ENCODE data around the gene RNU6-1.

The RNU6-1 gene

DNA sequence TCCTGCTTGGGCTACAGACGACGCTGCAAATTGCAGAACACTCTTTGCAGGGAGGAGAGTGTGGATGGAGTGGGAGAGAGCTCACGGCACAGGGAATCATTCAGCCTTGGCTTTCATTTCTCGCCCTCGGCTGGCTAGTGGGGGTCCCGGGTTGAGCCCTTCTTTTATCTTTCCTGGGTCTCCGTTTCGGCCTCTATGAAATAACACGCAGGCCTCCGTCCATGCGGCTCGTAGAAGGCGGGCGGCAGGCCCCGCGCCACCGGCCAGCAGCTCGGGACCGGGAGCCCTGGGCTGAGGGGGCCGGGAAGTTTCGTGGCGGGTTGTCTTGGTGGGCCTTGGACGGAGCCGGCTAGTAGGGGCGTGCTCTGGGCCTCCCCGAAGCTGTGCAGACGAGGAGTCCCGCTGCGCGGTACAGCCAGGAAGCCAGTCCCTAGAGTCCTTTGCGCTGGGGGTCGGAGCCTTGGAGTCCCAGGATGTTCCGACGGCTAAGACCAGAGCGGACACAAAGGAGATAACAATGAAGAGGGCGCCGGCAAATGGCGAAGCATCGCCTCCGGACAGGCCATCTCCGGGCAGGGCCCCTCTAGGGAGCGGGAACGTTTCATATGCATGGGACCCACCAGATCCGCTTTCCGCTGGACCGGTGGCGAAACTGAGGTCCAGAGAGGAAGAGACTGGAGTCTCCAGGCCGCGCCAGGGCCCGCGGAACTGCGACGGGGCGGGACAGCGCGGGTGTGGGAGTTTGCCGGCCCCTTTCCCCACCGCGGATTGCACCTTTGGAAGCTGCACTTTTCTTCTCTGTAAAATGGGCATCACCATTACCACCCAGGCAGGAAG, 4.3 kb downstream of the RNU6-1 start:
- Histone ChIP-seq H3K27me3 (ENCODE audit: insufficient read depth, low read length, poor library complexity) (peaks cover 53% of the 10 kb centered on the region), H2BK120ac (ENCODE audit: low read depth, low read length) (no peak overlapping the region), H3K4me2 (ENCODE audit: low read length) (peak overlapping the region; percentile 37), H3K56ac (ENCODE audit: low read length) (no peak overlapping the region), H3K23ac (ENCODE audit: low read length) (no peak overlapping the region), H3K27ac (ENCODE audit: low read depth, low read length) (no peak overlapping the region), H3K4ac (ENCODE audit: low read depth, low read length) (no peak overlapping the region), H3K18ac (ENCODE audit: low read length) (no peak overlapping the region), H3K4me3 (ENCODE audit: low read length) (no peak overlapping the region), H2AK5ac (ENCODE audit: low read length) (no peak overlapping the region), H4K5ac (ENCODE audit: low read length) (no peak overlapping the region), H2BK15ac (replicated peaks; ENCODE audit: low read depth) (no peak overlapping the region), H3K79me1 (ENCODE audit: low read length) (no peaks in the 10 kb centered on the region), H3K36me3 (ENCODE audit: control insufficient read depth, insufficient read depth, low read length) (no peaks in the 10 kb centered on the region), H3K9ac (ENCODE audit: low read length) (peak overlapping the region; percentile 20), H3K4me1 (ENCODE audit: control insufficient read depth, low read depth, low read length) (peaks cover 4% of the 10 kb centered on the region), H4K8ac (ENCODE audit: low read depth, low read length) (no peak overlapping the region), H3K79me2 (ENCODE audit: control insufficient read depth, insufficient read depth, low read length) (no peaks in the 10 kb centered on the region), H2BK5ac (ENCODE audit: low read length) (no peak overlapping the region)
- peak; percentile 60 for DNase-seq
- no CpG with 5 or more reads among the region's 59 CpGs for WGBS (ENCODE audit: extremely low coverage, insufficient coverage, low lambda C conversion rate)

DNA sequence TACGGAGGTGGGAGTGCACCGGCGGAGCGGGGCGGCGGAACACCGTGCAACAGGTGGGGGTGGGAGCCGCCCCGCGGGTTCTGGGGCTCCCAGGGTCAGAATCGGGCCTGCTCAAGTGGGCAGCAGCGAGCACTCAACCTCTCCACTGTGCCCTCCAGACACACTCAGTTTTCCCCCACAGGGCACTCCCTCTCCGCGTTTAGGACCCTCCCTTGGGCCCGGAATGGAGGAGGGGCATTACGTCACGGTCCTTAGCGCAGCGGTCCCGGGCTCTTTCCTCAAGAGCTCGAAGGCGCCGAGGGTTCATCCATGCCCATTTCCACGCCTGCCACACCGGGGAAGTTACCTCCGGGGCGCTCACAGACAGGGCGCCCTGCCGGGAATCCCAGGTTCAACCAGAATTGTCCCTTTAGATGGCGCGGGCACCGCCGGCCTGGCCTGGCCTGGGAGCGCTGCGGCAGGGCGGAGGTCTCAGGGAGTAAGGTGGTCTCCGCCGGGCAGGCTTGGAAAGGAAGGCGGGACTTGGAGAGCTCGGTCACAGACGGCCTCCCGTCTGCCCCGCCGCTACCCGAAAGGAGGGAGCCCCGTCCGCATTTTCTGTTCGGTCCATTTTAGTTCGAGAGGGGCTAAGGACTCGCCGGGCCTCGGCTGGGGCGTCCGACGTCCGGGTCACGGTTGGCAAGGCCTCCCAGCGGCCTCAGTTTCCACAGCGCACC, 5.1 kb downstream of the RNU6-1 start:
- Histone ChIP-seq H3K4ac (ENCODE audit: low read depth, low read length) (no peak overlapping the region), H3K27me3 (ENCODE audit: insufficient read depth, low read length, poor library complexity) (peaks cover 61% of the 10 kb centered on the region), H3K79me1 (ENCODE audit: low read length) (no peaks in the 10 kb centered on the region), H3K4me3 (ENCODE audit: low read length) (no peak overlapping the region), H3K56ac (ENCODE audit: low read length) (no peak overlapping the region), H4K5ac (ENCODE audit: low read length) (no peak overlapping the region), H3K23ac (ENCODE audit: low read length) (no peak overlapping the region), H3K4me2 (ENCODE audit: low read length) (peak overlapping the region; percentile 63), H3K9ac (ENCODE audit: low read length) (peak overlapping the region; percentile 11), H3K36me3 (ENCODE audit: control insufficient read depth, insufficient read depth, low read length) (no peaks in the 10 kb centered on the region), H3K4me1 (ENCODE audit: control insufficient read depth, low read depth, low read length) (peaks cover 4% of the 10 kb centered on the region), H2BK5ac (ENCODE audit: low read length) (no peak overlapping the region), H2BK15ac (replicated peaks; ENCODE audit: low read depth) (no peak overlapping the region), H2AK5ac (ENCODE audit: low read length) (no peak overlapping the region), H3K79me2 (ENCODE audit: control insufficient read depth, insufficient read depth, low read length) (no peaks in the 10 kb centered on the region), H4K8ac (ENCODE audit: low read depth, low read length) (no peak overlapping the region), H3K27ac (ENCODE audit: low read depth, low read length) (no peak overlapping the region), H2BK120ac (ENCODE audit: low read depth, low read length) (no peak overlapping the region), H3K18ac (ENCODE audit: low read length) (no peak overlapping the region)
- no CpG with 5 or more reads among the region's 59 CpGs for WGBS (ENCODE audit: extremely low coverage, insufficient coverage, low lambda C conversion rate)
- peak; percentile 57 for DNase-seq

DNA sequence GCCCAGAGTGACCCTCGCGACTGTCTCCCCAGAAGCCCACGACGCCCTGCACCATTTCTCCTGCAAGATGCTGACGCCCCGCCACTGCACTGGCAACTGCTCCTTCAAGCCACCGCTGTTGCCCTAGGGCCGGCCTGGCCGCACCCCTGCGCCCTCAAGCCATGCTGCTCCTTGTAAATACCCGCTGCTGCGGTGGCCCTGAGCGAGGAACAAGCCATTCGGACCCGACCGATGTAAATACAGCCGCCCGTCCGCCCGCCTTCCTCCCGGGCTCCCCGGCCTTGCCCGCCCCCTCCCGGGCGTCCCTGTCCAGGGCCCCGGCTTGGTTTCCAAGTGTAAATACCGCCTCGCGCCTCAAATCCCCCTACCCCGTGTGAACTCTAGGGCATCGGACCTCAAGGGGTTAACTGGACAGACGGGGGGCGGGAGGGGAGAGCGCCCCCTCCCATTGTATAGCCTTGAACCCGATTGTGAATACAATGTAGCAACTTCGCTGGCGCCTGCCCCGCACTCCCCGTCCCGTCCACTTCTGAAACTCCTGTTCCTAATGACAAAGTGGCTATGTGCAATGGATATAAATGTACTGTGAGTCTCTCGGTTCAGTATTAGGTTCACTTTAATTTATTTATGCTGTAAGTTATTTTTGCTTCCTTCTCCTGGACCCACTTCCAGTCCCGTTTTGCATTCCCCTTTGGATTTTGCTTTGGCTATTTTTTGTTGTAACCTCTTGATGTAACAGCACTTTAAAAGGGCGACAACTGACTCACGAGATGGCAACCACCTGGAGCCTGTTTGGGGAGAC, 5.9 kb downstream of the RNU6-1 start:
- WGBS (ENCODE audit: extremely low coverage, insufficient coverage, low lambda C conversion rate) = no CpG with 5 or more reads among the region's 44 CpGs
- peak; percentile 81 for DNase-seq

DNA sequence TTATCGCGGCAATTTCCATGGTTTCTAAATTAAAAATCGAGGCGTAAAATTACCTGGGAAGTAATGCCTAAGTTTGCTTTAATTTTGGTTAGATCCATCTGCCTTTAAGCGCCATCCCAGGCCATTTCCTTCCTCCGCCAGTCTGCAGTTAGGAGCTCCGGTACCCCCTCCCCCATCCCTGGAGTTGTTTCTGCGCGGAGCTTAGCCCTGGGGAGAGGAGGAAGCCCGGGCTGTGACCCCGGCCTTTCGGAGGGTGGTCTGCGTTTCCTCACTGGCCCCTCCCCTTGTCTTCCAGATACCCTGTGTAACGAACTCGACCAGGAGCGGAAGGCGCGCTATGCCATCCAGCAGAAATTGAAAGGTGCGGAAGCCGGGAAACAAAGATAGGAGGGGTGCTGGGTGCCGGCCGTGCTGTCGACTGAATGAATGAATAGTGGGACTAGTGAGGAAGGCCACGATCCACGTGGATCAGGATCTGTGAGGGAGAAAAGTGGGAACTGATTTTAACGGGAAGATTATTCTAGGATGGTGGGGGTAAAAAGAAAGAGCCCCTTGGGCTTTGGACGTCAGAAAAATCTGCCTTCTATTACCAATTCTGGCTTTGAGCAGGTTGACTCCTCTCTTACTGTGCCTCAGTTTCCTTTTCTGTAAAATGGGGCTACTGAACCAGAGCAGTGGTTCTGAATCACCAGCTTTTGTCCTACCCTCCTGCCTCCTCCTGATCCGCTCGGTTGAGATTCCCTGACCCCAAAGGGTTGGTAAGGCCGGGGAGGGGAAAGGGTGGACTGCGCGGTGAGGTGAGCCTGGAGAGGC, 6.7 kb downstream of the RNU6-1 start:
- Histone ChIP-seq H3K18ac (ENCODE audit: low read length) (no peak overlapping the region), H2BK5ac (ENCODE audit: low read length) (no peak overlapping the region), H3K36me3 (ENCODE audit: control insufficient read depth, insufficient read depth, low read length) (no peaks in the 10 kb centered on the region), H3K4me3 (ENCODE audit: low read length) (no peak overlapping the region), H3K9ac (ENCODE audit: low read length) (peak overlapping the region; percentile 9), H4K5ac (ENCODE audit: low read length) (no peak overlapping the region), H3K27me3 (ENCODE audit: insufficient read depth, low read length, poor library complexity) (peaks cover 76% of the 10 kb centered on the region), H2BK120ac (ENCODE audit: low read depth, low read length) (no peak overlapping the region), H3K79me2 (ENCODE audit: control insufficient read depth, insufficient read depth, low read length) (no peaks in the 10 kb centered on the region), H3K4me2 (ENCODE audit: low read length) (peak overlapping the region; percentile 32), H4K8ac (ENCODE audit: low read depth, low read length) (no peak overlapping the region), H2BK15ac (replicated peaks; ENCODE audit: low read depth) (no peak overlapping the region), H3K23ac (ENCODE audit: low read length) (no peak overlapping the region), H2AK5ac (ENCODE audit: low read length) (no peak overlapping the region), H3K27ac (ENCODE audit: low read depth, low read length) (no peak overlapping the region), H3K4me1 (ENCODE audit: control insufficient read depth, low read depth, low read length) (peaks cover 4% of the 10 kb centered on the region), H3K4ac (ENCODE audit: low read depth, low read length) (no peak overlapping the region), H3K56ac (ENCODE audit: low read length) (no peak overlapping the region), H3K79me1 (ENCODE audit: low read length) (no peaks in the 10 kb centered on the region)
- WGBS (ENCODE audit: extremely low coverage, insufficient coverage, low lambda C conversion rate) = no CpG with 5 or more reads among the region's 32 CpGs
- no peak for DNase-seq

More for the DNA sequence above, 5.9 kb downstream of the RNU6-1 start:
- Histone ChIP-seq H3K27me3 (ENCODE audit: insufficient read depth, low read length, poor library complexity) (peaks cover 69% of the 10 kb centered on the region), H3K4me2 (ENCODE audit: low read length) (peak overlapping the region; percentile 32), H3K79me1 (ENCODE audit: low read length) (no peaks in the 10 kb centered on the region), H3K23ac (ENCODE audit: low read length) (no peak overlapping the region), H4K5ac (ENCODE audit: low read length) (no peak overlapping the region), H3K27ac (ENCODE audit: low read depth, low read length) (no peak overlapping the region), H2BK15ac (replicated peaks; ENCODE audit: low read depth) (no peak overlapping the region), H4K8ac (ENCODE audit: low read depth, low read length) (no peak overlapping the region), H3K4me1 (ENCODE audit: control insufficient read depth, low read depth, low read length) (peaks cover 4% of the 10 kb centered on the region), H3K18ac (ENCODE audit: low read length) (no peak overlapping the region), H3K4me3 (ENCODE audit: low read length) (no peak overlapping the region), H2AK5ac (ENCODE audit: low read length) (no peak overlapping the region), H3K9ac (ENCODE audit: low read length) (peak overlapping the region; percentile 4), H2BK120ac (ENCODE audit: low read depth, low read length) (no peak overlapping the region), H3K36me3 (ENCODE audit: control insufficient read depth, insufficient read depth, low read length) (no peaks in the 10 kb centered on the region), H3K4ac (ENCODE audit: low read depth, low read length) (no peak overlapping the region), H3K79me2 (ENCODE audit: control insufficient read depth, insufficient read depth, low read length) (no peaks in the 10 kb centered on the region), H2BK5ac (ENCODE audit: low read length) (no peak overlapping the region), H3K56ac (ENCODE audit: low read length) (no peak overlapping the region)

DNA sequence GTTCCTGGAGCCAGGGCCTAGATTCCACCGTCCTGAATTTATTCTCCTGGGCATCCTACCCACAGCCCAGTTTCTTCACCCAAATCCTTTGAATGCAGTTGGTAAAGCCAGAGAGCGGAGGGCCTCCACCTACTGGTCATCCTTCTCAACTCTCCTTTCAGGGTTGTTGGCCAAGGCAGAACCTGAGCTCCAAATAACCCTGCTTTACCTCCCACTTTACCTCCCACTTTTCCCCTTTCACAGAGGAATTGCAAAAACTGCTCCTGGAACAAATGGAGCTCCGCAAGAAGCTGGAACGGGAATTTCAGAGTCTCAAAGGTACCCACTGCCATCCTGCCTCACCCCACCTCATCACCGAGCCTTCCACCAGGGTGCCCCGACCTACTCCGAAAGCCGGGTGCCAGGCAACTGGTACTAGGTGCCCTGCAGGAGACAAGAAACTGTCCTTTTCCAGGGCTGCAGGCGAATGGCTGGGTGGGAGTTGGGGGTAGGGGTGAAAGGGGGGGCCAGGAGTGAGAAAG, 7.8 kb downstream of the RNU6-1 start:
- Histone ChIP-seq H2AK5ac (ENCODE audit: low read length) (no peak overlapping the region), H3K23ac (ENCODE audit: low read length) (no peak overlapping the region), H2BK15ac (replicated peaks; ENCODE audit: low read depth) (no peak overlapping the region), H3K4me1 (ENCODE audit: control insufficient read depth, low read depth, low read length) (peaks cover 4% of the 10 kb centered on the region), H3K9ac (ENCODE audit: low read length) (no peak overlapping the region), H2BK120ac (ENCODE audit: low read depth, low read length) (no peak overlapping the region), H4K8ac (ENCODE audit: low read depth, low read length) (no peak overlapping the region), H3K4ac (ENCODE audit: low read depth, low read length) (no peak overlapping the region), H2BK5ac (ENCODE audit: low read length) (no peak overlapping the region), H3K79me1 (ENCODE audit: low read length) (no peaks in the 10 kb centered on the region), H3K4me2 (ENCODE audit: low read length) (no peak overlapping the region), H3K56ac (ENCODE audit: low read length) (no peak overlapping the region), H3K18ac (ENCODE audit: low read length) (no peak overlapping the region), H3K27me3 (ENCODE audit: insufficient read depth, low read length, poor library complexity) (peaks cover 80% of the 10 kb centered on the region), H3K27ac (ENCODE audit: low read depth, low read length) (no peak overlapping the region), H4K5ac (ENCODE audit: low read length) (no peak overlapping the region), H3K4me3 (ENCODE audit: low read length) (no peak overlapping the region), H3K36me3 (ENCODE audit: control insufficient read depth, insufficient read depth, low read length) (no peaks in the 10 kb centered on the region), H3K79me2 (ENCODE audit: control insufficient read depth, insufficient read depth, low read length) (no peaks in the 10 kb centered on the region)
- peak; percentile 80 for DNase-seq
- no CpG with 5 or more reads among the region's 9 CpGs for WGBS (ENCODE audit: extremely low coverage, insufficient coverage, low lambda C conversion rate)

All from mesendoderm (in vitro differentiated cells).